Skeletal muscle tissue (tissue), 4 donors: ENCODE results near the gene CNKSR1. TPM values are rescaled to one million over a fixed set of nuclear protein-coding genes. Genes with fewer than 3 reads are reported as not detected.

Source experiments
- H3K27ac ChIP-seq: one replicate; pipeline ENCODE4 v1.7.0; 2013; ENCODE audit warnings: mild to moderate bottlenecking, low read depth, low read length, inconsistent platforms
- H3K27me3 ChIP-seq, 3 donors: one replicate each; pipeline ENCODE4 v1.7.0; 2013; ENCODE audit warnings: low read length in 3 of 3; ENCODE audit not compliant: control insufficient read depth in 3 of 3, insufficient read depth in 3 of 3
- H3K36me3 ChIP-seq, 3 donors: one replicate each; pipeline ENCODE4 v1.7.0; 2013; ENCODE audit warnings: low read length in 3 of 3; ENCODE audit not compliant: control insufficient read depth in 3 of 3, insufficient read depth in 3 of 3
- H3K4me1 ChIP-seq, 3 donors: one replicate each; pipeline ENCODE4 v1.7.0; 2013; ENCODE audit warnings: low read length in 3 of 3, mild to moderate bottlenecking in 3 of 3; ENCODE audit not compliant: control insufficient read depth in 3 of 3, insufficient read depth in 3 of 3
- H3K4me3 ChIP-seq, 3 donors: one replicate each; pipeline ENCODE4 v1.7.0; 2013; ENCODE audit warnings: low read length in 3 of 3
- H3K9ac ChIP-seq, 3 donors: one replicate each; pipeline ENCODE4 v1.7.0; 2013; ENCODE audit warnings: low read length in 3 of 3, mild to moderate bottlenecking in 3 of 3, moderate library complexity in 2 of 3, low read depth in 1 of 3
- H3K9me3 ChIP-seq, 3 donors: one replicate each; pipeline ENCODE4 v1.7.0; 2013; ENCODE audit warnings: low read length in 3 of 3; ENCODE audit not compliant: control insufficient read depth in 3 of 3
- total RNA-seq: library from RNA; depleted of rRNA; stranded (reverse); fragments of >200 nt; gene quantifications from one replicate; pipeline ENCODE4 v1.2.3, GENCODE V29; 2014
- donor health status: Osteomylitis.

Gene CNKSR1, protein sequence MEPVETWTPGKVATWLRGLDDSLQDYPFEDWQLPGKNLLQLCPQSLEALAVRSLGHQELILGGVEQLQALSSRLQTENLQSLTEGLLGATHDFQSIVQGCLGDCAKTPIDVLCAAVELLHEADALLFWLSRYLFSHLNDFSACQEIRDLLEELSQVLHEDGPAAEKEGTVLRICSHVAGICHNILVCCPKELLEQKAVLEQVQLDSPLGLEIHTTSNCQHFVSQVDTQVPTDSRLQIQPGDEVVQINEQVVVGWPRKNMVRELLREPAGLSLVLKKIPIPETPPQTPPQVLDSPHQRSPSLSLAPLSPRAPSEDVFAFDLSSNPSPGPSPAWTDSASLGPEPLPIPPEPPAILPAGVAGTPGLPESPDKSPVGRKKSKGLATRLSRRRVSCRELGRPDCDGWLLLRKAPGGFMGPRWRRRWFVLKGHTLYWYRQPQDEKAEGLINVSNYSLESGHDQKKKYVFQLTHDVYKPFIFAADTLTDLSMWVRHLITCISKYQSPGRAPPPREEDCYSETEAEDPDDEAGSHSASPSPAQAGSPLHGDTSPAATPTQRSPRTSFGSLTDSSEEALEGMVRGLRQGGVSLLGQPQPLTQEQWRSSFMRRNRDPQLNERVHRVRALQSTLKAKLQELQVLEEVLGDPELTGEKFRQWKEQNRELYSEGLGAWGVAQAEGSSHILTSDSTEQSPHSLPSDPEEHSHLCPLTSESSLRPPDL
- not detected for total RNA-seq

DNA sequence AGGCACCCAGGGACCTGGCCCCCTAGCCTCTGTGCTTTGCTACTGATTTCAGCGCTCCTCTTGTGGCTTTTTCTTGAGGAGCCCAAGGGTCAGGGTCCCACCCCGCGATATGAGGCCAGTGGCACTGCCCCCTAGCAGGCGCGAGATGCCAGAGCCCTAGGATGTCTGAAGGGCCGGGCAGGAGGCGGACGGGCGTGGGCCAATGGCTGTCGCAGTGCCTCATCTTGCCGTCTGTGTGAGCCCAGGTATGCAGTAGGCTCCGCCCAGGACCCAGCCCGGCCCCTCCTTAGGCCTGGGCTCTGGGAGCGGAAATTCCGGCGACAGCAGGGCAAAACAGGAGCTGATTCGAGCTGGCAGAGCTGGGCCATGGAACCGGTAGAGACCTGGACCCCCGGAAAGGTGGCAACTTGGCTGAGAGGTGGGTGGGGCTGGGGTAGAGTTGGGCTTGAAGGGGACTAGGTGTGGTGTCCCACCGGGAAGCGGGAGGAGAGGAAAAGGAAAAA is at the start of gene CNKSR1:
TSS of gene CNKSR1 (plus strand) at position 310 of the 503 bp plus-strand sequence. CDS start at position 367, 57 bp downstream.
- Histone ChIP-seq H3K27ac (no peak within 1 kb of the TSS), H3K9ac (no peak within 1 kb of the TSS)

DNA sequence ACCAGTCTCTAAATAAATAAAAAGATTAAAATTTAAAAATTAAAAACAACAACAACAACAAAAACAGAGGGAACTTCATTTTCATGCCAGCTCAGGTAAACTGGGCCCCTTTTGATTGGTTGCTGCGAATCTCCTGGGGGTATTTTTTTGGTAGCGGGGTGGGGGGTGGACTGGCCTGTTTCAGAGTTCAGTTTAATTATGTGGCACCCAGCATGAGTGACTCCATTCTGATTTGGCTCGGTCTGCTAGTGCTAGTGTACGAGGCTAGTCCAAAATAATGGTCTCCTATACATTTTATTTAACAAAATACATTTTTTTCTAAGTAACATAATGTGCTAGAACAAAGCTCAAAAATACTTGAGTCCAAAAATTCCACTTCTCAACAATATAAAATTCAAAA is 47.5 kb upstream of the CNKSR1 start:
- peaks cover 7 to 22% (median 11%) of the 10 kb centered on the region in 3 donors for H3K4me1 ChIP-seq
- no peaks in the 10 kb centered on the region for H3K36me3 ChIP-seq
- no peak overlapping the region for H3K4me3 ChIP-seq
- no peaks in the 10 kb centered on the region for H3K27me3 ChIP-seq
- H3K9me3 ChIP-seq: no peaks in the 10 kb centered on the region
- no peak overlapping the region for H3K9ac ChIP-seq
- H3K27ac ChIP-seq: no peak overlapping the region

More for the DNA sequence above, at the start of gene CNKSR1:
- H3K4me1 ChIP-seq: peaks cover 5 to 17% (median 14%) of the 10 kb centered on the region in 3 donors
- no peaks in the 10 kb centered on the region for H3K36me3 ChIP-seq
- no peaks in the 10 kb centered on the region for H3K27me3 ChIP-seq
- no peak within 1 kb of the TSS for H3K4me3 ChIP-seq
- no peaks in the 10 kb centered on the region for H3K9me3 ChIP-seq

DNA sequence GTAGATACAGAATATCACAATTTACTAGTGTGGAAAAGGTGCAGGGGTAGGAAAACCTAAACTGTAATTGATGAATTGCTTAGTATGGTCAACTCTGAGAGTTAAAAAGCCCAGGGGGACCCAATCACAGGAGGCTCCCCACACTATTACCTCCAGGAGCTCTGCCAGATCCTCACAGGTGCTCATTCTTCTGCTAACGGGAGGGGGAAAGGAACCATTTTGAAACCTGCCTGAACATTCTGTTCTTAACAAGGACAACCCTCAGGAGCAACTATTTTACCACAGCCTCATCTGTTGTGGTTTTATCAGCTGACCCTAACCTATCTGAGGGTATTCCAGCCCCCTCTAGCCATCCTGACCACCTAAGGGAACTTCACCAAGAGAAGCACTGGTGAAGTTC is 46.6 kb upstream of the CNKSR1 start:
- no peaks in the 10 kb centered on the region for H3K36me3 ChIP-seq
- H3K27ac ChIP-seq: no peak overlapping the region
- no peak overlapping the region for H3K4me3 ChIP-seq
- no peaks in the 10 kb centered on the region for H3K9me3 ChIP-seq
- peaks cover 7 to 19% (median 11%) of the 10 kb centered on the region in 3 donors for H3K4me1 ChIP-seq
- H3K27me3 ChIP-seq: no peaks in the 10 kb centered on the region
- H3K9ac ChIP-seq: no peak overlapping the region

DNA sequence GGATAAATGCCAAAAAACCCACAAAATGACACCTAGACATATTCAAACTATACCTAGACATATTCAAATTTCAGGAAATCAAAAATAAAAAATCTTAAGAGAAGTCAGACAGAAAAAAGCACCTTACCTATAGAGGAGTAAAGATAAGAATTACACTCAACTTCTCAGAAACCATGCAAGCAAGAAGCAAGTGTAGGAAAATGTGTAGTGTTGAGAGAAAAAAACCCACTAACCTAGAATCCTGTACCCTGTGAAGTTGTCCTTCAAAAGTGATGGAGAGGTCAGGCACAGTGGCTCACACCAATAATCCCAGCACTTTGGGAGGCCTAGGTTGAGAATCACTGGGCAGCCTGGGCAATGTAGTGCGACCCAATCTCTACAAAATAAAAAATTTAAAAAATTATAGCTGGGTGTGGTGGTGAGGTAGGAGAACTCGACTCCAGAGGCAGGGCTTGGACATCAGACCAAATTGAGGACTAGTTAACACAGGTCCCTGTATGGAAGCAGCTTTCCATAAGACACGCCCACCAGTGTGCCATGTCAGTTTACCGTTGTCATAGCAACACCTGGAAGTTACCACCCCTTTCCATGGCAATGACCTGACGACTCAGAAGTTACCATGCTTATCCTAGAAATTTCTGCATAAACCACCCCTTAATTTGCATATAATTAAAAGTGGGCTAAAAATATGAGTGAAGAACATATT is 45.0 kb upstream of the CNKSR1 start:
- Histone ChIP-seq H3K4me3 (no peak overlapping the region), H3K36me3 (no peaks in the 10 kb centered on the region), H3K4me1 (peaks cover 7 to 18% (median 10%) of the 10 kb centered on the region in 3 donors), H3K27me3 (no peaks in the 10 kb centered on the region), H3K9me3 (no peaks in the 10 kb centered on the region), H3K9ac (no peak overlapping the region), H3K27ac (no peak overlapping the region)

DNA sequence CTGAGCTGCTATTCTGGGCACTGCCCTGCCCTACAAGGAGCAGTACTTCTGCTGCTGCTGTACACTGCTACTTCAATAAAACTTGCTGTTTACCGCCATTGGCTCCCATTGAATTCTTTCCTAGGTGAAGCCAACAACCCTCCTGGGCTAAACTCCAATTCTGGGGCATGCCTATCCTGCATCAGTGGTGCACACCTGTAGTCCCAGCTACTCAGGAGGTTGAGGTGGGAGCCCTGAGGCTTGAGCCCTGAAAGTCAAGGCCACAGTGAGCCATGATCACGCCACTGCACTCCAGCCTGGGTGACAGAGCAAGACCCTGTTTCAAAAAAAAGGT is 44.5 kb upstream of the CNKSR1 start:
- H3K27ac ChIP-seq: no peak overlapping the region
- H3K27me3 ChIP-seq: no peaks in the 10 kb centered on the region
- H3K4me3 ChIP-seq: no peak overlapping the region
- peaks cover 6 to 13% (median 6%) of the 10 kb centered on the region in 3 donors for H3K4me1 ChIP-seq
- no peaks in the 10 kb centered on the region for H3K36me3 ChIP-seq
- H3K9ac ChIP-seq: no peak overlapping the region
- no peaks in the 10 kb centered on the region for H3K9me3 ChIP-seq

DNA sequence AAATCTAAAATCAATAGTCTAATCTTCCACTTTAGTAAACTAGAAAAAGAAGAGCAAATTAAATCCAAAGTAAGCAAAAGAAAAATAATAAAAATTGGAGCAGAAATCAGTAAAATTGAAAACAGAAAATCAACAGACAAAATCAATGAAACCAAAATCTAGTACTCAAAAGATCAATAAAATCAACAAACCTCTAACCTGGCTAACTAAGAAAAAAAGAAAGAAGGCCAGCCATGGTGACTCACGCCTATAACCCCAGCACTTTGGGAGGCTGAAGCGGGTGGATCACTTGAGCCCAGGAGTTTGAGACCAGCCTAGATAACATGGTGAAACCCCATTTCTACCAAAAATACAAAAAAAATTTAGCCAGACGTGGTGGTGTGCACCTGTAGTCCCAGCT is 42.8 kb upstream of the CNKSR1 start:
- no peaks in the 10 kb centered on the region for H3K27me3 ChIP-seq
- peaks cover 0 to 3% (median 0%) of the 10 kb centered on the region in 3 donors for H3K4me1 ChIP-seq
- H3K27ac ChIP-seq: no peak overlapping the region
- no peak overlapping the region for H3K9ac ChIP-seq
- no peaks in the 10 kb centered on the region for H3K36me3 ChIP-seq
- H3K9me3 ChIP-seq: no peaks in the 10 kb centered on the region
- no peak overlapping the region for H3K4me3 ChIP-seq

DNA sequence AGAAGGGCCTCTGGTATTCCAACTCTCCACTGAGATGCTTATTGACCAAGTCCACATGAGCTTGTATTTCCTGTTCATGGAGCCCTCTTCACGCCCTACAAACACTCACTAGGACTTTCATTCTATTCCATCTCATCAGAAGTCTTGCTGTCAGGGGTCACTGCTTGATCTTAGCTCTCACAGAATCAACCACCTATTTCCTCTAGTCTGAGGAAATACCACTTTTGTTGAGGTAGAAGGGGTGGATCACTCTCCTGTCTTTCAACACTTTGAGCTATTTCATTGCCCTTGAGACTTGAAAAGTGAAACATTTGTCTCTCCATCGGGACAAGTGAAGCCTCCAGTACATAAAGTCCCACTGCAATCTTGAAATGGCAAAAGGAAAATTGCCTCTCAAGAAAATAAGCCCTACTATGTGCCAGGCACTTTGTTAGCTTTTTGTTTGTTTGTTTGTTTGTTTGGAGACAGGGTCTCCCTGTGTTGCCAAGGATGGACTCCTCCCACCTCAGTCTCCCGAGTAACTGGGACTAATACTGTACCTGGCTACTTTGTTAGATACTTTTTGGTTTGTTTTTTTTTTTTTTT is 38.2 kb upstream of the CNKSR1 start:
- Histone ChIP-seq H3K27ac (no peak overlapping the region), H3K4me1 (no peaks in the 10 kb centered on the region), H3K4me3 (no peak overlapping the region), H3K27me3 (no peaks in the 10 kb centered on the region), H3K9ac (no peak overlapping the region), H3K36me3 (no peaks in the 10 kb centered on the region), H3K9me3 (no peaks in the 10 kb centered on the region)

DNA sequence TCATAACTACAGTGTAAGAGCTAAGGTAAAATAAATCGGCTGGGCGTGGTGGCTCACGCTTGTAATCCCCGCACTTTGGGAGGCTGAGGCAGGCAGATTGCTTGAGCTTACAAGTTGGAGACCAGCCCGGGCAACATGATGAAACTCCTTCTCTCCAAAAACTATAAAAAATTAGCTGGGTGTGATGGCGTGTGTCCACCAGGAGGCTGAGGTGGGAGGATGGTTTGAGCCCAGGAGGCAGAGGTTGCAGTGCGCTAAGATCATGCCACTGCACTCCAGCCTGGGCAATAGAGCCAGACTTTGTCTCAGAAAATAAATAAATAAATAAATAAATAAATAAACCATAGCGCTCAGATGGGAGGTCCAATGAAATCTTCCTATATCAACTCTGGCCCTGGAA is 35.1 kb upstream of the CNKSR1 start:
- Histone ChIP-seq H3K9ac (no peak overlapping the region), H3K4me3 (no peak overlapping the region)

DNA sequence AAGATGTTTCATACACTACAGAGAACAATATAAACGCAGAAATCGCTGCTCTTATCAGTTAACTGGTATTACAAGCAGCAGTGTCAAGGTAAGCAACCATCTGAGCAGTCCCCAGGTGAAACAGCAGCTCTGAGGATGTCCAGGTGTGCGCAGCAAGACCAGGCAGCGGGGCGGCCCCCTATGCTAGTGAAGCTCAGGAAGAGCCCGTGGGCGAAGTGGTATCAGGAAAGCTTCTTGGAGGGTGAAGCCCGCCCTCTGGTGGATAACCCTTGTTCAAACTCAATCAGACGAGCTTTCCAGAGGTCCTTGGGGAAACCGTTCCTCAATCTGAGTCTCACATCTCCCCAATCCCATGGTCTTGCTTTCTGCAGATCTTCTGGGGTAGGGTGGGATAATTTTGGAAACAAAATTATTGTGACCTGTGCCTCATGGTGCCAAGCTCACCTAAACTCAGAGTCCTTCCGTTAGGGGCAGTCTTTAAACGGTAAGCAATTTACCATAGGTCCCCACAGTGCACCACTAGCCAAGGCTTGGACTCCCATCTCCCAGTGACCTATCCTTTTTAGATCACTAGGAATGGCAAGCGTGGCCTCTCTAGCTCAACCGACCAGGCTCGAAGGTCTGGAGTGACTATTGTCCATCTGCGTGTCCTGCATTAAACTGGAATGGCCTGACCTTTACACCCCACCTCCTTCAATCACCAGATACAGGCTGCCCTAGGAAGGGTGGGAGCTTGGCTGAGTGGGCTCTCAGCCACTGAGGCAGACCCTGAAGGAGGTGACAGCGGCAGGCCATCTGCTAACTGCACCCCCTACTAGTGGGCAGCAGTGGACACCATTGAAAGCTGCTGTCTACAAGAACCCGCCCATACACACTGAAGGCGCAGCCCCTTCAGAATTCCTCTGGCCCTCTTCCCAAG is 32.0 kb upstream of the CNKSR1 start:
- H3K27ac ChIP-seq: no peak overlapping the region
- peak overlapping the region in 1 of 3 donors; percentile 10 for H3K9ac ChIP-seq
- H3K4me1 ChIP-seq: peaks cover 2 to 4% (median 3%) of the 10 kb centered on the region in 3 donors
- H3K36me3 ChIP-seq: no peaks in the 10 kb centered on the region
- no peaks in the 10 kb centered on the region for H3K9me3 ChIP-seq
- H3K4me3 ChIP-seq: no peak overlapping the region
- peaks cover 0 to 5% (median 0%) of the 10 kb centered on the region in 3 donors for H3K27me3 ChIP-seq

More for the DNA sequence above, 35.1 kb upstream of the CNKSR1 start:
- Histone ChIP-seq H3K9me3 (no peaks in the 10 kb centered on the region), H3K27me3 (peaks cover 0 to 5% (median 0%) of the 10 kb centered on the region in 3 donors), H3K4me1 (peaks cover 2 to 4% (median 3%) of the 10 kb centered on the region in 3 donors), H3K36me3 (no peaks in the 10 kb centered on the region), H3K27ac (no peak overlapping the region)
